ENCODE data around the gene SNX11. TPM values are rescaled to one million over a fixed set of nuclear protein-coding genes. Genes with fewer than 3 reads are reported as not detected.

The SNX11 gene
- polyA plus RNA-seq, 1 donor from 2014 or later = 29.0 TPM

DNA sequence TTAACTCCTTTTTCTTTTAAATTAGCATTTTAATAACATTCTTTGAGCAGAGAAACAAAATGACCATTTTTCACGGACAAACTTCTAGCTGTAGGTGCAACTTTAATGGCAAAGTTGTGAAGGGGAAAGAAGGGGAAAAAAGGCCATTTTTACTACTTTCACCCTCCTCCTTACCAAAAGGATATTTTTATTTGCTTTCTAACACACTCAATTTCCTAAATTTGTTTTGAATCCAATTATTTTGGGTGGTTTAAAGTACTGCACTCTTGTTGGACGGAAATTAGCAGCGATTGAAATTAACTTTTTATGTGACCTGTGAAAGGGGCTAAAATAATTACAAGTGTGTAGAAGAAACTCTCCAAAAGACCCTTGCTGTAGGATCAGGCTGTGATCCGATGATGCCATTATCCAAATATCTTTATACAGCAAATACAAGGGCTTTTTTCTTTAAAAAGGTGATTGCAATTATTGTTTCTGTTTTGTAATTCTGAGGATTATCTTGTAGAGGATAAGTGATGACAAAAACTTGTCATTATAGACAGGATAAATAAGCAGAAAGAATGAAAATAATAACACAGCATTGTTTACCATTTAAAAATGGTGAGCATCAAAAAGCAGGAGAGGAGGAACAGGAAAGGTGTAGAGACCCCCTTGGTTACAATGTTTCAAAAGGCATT is 42.4 kb downstream of the SNX11 start:
- Histone ChIP-seq H3K36me3 (ENCODE audit: insufficient read depth, low read length) (no peaks in the 10 kb centered on the region), H3K27me3 (ENCODE audit: insufficient read depth, low read depth, low read length) (no peaks in the 10 kb centered on the region), H2AFZ (ENCODE audit: low read depth, low read length) (no peak overlapping the region), H4K20me1 (ENCODE audit: insufficient read depth) (no peaks in the 10 kb centered on the region), H3K4me3 (ENCODE audit: low read length) (peak overlapping the region; percentile 51), H3K9me3 (ENCODE audit: low read length) (no peaks in the 10 kb centered on the region), H3K27ac (ENCODE audit: low read length) (peak overlapping the region; percentile 84), H3K79me2 (replicated peaks; ENCODE audit: insufficient read depth, low read length) (no peaks in the 10 kb centered on the region), H3K9me2 (ENCODE audit: insufficient read depth, low read length) (no peaks in the 10 kb centered on the region), H3K4me2 (ENCODE audit: low read length) (peak overlapping the region; percentile 53), H3K9ac (ENCODE audit: low read length) (peak overlapping the region; percentile 59), H3F3A (ENCODE audit: insufficient read depth, low read length, poor library complexity, severe bottlenecking) (no peaks in the 10 kb centered on the region)
- TF ChIP-seq, protein P1, sequence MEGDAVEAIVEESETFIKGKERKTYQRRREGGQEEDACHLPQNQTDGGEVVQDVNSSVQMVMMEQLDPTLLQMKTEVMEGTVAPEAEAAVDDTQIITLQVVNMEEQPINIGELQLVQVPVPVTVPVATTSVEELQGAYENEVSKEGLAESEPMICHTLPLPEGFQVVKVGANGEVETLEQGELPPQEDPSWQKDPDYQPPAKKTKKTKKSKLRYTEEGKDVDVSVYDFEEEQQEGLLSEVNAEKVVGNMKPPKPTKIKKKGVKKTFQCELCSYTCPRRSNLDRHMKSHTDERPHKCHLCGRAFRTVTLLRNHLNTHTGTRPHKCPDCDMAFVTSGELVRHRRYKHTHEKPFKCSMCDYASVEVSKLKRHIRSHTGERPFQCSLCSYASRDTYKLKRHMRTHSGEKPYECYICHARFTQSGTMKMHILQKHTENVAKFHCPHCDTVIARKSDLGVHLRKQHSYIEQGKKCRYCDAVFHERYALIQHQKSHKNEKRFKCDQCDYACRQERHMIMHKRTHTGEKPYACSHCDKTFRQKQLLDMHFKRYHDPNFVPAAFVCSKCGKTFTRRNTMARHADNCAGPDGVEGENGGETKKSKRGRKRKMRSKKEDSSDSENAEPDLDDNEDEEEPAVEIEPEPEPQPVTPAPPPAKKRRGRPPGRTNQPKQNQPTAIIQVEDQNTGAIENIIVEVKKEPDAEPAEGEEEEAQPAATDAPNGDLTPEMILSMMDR (IDR thresholded peaks at IDR 0.05; ENCODE audit: poor library complexity, severe bottlenecking) = no peak
- no peak for TF ChIP-seq POLR2AphosphoS5 (IDR thresholded peaks at IDR 0.05)

DNA sequence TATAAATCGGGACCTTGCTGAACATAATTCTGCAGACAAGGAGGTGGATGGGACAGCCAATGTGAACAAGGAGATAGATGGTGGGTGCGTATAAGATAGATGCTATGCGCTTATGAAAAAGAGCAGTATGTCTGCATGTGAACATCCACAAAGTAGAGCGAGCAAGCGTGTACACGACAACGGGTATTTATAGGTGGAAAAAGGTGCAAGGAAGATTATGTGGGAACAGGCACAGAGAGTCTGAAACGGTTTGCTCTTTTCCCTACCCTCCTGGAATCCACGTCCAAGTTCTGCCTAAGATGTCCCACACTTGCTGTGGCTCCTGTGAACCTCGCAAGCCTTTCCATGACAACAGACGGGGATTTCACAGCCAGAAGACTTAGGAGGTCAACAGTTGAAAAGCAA is 43.0 kb downstream of the SNX11 start:
- no peak overlapping the region for H2AFZ ChIP-seq (ENCODE audit: low read depth, low read length)
- no peaks in the 10 kb centered on the region for H3K27me3 ChIP-seq (ENCODE audit: insufficient read depth, low read depth, low read length)
- no peak overlapping the region for H3K4me3 ChIP-seq (ENCODE audit: low read length)
- TF ChIP-seq EZH2 (IDR thresholded peaks at IDR 0.05; ENCODE audit: borderline replicate concordance, insufficient read depth, low read length, poor library complexity, severe bottlenecking) (no peak), RAD21 (conservative IDR thresholded peaks at IDR 0.05) (no peak), TAF1 (IDR thresholded peaks at IDR 0.05; ENCODE audit: low read depth) (no peak), EP300 (conservative IDR thresholded peaks at IDR 0.05; ENCODE audit: poor library complexity, severe bottlenecking) (no peak), MXI1 (conservative IDR thresholded peaks at IDR 0.05; ENCODE audit: poor library complexity, severe bottlenecking) (no peak), POLR2AphosphoS5 (IDR thresholded peaks at IDR 0.05) (no peak), SMC3 (conservative IDR thresholded peaks at IDR 0.05; ENCODE audit: poor library complexity) (no peak)
- TF ChIP-seq, protein P2, sequence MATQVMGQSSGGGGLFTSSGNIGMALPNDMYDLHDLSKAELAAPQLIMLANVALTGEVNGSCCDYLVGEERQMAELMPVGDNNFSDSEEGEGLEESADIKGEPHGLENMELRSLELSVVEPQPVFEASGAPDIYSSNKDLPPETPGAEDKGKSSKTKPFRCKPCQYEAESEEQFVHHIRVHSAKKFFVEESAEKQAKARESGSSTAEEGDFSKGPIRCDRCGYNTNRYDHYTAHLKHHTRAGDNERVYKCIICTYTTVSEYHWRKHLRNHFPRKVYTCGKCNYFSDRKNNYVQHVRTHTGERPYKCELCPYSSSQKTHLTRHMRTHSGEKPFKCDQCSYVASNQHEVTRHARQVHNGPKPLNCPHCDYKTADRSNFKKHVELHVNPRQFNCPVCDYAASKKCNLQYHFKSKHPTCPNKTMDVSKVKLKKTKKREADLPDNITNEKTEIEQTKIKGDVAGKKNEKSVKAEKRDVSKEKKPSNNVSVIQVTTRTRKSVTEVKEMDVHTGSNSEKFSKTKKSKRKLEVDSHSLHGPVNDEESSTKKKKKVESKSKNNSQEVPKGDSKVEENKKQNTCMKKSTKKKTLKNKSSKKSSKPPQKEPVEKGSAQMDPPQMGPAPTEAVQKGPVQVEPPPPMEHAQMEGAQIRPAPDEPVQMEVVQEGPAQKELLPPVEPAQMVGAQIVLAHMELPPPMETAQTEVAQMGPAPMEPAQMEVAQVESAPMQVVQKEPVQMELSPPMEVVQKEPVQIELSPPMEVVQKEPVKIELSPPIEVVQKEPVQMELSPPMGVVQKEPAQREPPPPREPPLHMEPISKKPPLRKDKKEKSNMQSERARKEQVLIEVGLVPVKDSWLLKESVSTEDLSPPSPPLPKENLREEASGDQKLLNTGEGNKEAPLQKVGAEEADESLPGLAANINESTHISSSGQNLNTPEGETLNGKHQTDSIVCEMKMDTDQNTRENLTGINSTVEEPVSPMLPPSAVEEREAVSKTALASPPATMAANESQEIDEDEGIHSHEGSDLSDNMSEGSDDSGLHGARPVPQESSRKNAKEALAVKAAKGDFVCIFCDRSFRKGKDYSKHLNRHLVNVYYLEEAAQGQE (IDR thresholded peaks at IDR 0.05; ENCODE audit: borderline replicate concordance) = no peak
- TF ChIP-seq, protein P1 (IDR thresholded peaks at IDR 0.05; ENCODE audit: poor library complexity, severe bottlenecking) = no peak
- H3K79me2 ChIP-seq (replicated peaks; ENCODE audit: insufficient read depth, low read length) = no peaks in the 10 kb centered on the region
- no peaks in the 10 kb centered on the region for H3F3A ChIP-seq (ENCODE audit: insufficient read depth, low read length, poor library complexity, severe bottlenecking)
- H3K9ac ChIP-seq (ENCODE audit: low read length) = no peak overlapping the region
- H3K36me3 ChIP-seq (ENCODE audit: insufficient read depth, low read length) = no peaks in the 10 kb centered on the region
- no peaks in the 10 kb centered on the region for H4K20me1 ChIP-seq (ENCODE audit: insufficient read depth)
- H3K9me3 ChIP-seq (ENCODE audit: low read length) = no peaks in the 10 kb centered on the region
- H3K9me2 ChIP-seq (ENCODE audit: insufficient read depth, low read length) = no peaks in the 10 kb centered on the region
- peak overlapping the region; percentile 84 for H3K27ac ChIP-seq (ENCODE audit: low read length)
- no peak overlapping the region for H3K4me2 ChIP-seq (ENCODE audit: low read length)

All from neural cell (in vitro differentiated cells).